ENCODE measurements around the gene NFKBIZ. TPM values are rescaled to one million over a fixed set of nuclear protein-coding genes. Genes with fewer than 3 reads are reported as not detected.

The NFKBIZ gene
- total and polyA plus RNA-seq, 2 donors (not counting 3 experiments of a cell fraction or from before 2014, with no cell fraction given), result 17.5 to 28.9 TPM

DNA sequence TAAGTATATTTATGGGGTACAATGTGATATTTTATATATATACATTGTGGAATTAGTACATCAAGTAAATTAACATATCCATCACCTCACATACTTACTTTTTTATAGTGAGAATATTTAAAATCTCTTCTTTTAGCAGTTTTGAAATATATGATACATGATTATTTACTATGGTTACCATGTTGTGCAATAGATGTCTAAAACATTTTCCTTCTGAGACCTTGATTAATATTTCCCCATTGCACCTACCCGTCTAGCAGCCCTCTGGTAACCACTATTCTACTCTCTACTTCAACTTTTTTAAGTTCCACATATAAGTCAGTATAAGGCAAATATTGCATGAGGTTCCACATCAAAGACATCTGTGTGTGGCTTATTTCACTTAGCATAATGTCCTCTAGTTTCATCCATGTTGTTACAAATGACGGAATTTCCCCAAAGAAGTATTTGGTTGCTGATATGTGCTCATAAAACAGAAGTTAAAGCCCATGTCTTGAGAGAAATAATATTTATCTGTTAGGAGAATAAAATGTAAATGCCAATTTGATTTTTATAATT is 29.6 kb upstream of the NFKBIZ start:
- ChIA-PET POLR2A (no interaction called here), CTCF (interaction anchor here (3.5 kb wide), 1 partner anchor 405 kb away, joined by 20 read pairs; no protein-coding TSS in a partner anchor)
- Histone ChIP-seq H3K9me3 (replicated peaks; ENCODE audit: control insufficient read depth, insufficient read depth, low read length) (no peaks in the 10 kb centered on the region), H3K27ac (ENCODE audit: insufficient read depth, low read depth, low read length) (no peak overlapping the region), H3K4me3 (replicated peaks in 1 of 3; ENCODE audit: insufficient read depth in 1 of 3, low read depth in 1 of 3, low read length in 3 of 3) (no peak overlapping the region), H3K36me3 (ENCODE audit: control insufficient read depth in 2 of 2, extremely low read depth in 1 of 2, insufficient read depth in 2 of 2, low read length in 2 of 2) (peaks cover 0 to 6% of the 10 kb centered on the region in 2 experiments), H3K79me2 (ENCODE audit: control insufficient read depth, insufficient read depth, low read length) (no peaks in the 10 kb centered on the region), H3K27me3 (ENCODE audit: control insufficient read depth in 2 of 2, insufficient read depth in 2 of 2, low read length in 2 of 2) (no peaks in the 10 kb centered on the region), H4K20me1 (replicated peaks; ENCODE audit: control insufficient read depth, extremely low read depth, insufficient read depth, low read length) (no peaks in the 10 kb centered on the region), H3K9ac (replicated peaks; ENCODE audit: extremely low read depth, insufficient read depth, low read length) (no peak overlapping the region), H3K4me1 (ENCODE audit: control insufficient read depth, extremely low read depth, insufficient read depth, low read length) (no peaks in the 10 kb centered on the region), H2AFZ (ENCODE audit: low read depth, low read length) (no peak overlapping the region), H3K9me1 (replicated peaks; ENCODE audit: control insufficient read depth, extremely low read depth, insufficient read depth, low read length) (no peaks in the 10 kb centered on the region), H3K4me2 (ENCODE audit: insufficient read depth, low read length) (no peak overlapping the region)
- no TSS peak for BruUV-seq (replicated peaks)
- dilution Hi-C loops (cut with MboI; ENCODE audit: extremely low pct_ligation_motif_present, low sequenced_read_pairs) (no loop called here), intact Hi-C loops (cut with micrococcal nuclease) (no loop called here)
- DNase-seq (ENCODE audit: low read depth, low spot score) (no peak), FAIRE-seq (no peak)
- TF ChIP-seq GATA2 (IDR thresholded peaks at IDR 0.05; ENCODE audit: insufficient read depth, insufficient read length, low read depth, low read length), result no peak
- no peak for TF ChIP-seq JUN (IDR thresholded peaks at IDR 0.05; ENCODE audit: borderline replicate concordance, insufficient read depth, insufficient read length, low read depth)
- TF ChIP-seq, protein P1, sequence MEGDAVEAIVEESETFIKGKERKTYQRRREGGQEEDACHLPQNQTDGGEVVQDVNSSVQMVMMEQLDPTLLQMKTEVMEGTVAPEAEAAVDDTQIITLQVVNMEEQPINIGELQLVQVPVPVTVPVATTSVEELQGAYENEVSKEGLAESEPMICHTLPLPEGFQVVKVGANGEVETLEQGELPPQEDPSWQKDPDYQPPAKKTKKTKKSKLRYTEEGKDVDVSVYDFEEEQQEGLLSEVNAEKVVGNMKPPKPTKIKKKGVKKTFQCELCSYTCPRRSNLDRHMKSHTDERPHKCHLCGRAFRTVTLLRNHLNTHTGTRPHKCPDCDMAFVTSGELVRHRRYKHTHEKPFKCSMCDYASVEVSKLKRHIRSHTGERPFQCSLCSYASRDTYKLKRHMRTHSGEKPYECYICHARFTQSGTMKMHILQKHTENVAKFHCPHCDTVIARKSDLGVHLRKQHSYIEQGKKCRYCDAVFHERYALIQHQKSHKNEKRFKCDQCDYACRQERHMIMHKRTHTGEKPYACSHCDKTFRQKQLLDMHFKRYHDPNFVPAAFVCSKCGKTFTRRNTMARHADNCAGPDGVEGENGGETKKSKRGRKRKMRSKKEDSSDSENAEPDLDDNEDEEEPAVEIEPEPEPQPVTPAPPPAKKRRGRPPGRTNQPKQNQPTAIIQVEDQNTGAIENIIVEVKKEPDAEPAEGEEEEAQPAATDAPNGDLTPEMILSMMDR (IDR thresholded peaks at IDR 0.05; ENCODE audit: extremely low read depth in 1 of 2, insufficient read depth in 1 of 2, low read depth in 1 of 2, low read length in 2 of 2), result no peak
- TF ChIP-seq EZH2 (IDR thresholded peaks at IDR 0.05; ENCODE audit: borderline replicate concordance, low read depth, low read length, severe bottlenecking), result no peak
- no peak for TF ChIP-seq FOS (IDR thresholded peaks at IDR 0.05; ENCODE audit: borderline replicate concordance, insufficient read depth, low read length)
- TF ChIP-seq, protein P2, sequence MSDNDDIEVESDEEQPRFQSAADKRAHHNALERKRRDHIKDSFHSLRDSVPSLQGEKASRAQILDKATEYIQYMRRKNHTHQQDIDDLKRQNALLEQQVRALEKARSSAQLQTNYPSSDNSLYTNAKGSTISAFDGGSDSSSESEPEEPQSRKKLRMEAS (IDR thresholded peaks at IDR 0.05; ENCODE audit: insufficient read depth, insufficient read length), result no peak
- TF ChIP-seq POLR2AphosphoS5 (IDR thresholded peaks at IDR 0.05; ENCODE audit: insufficient read depth, low read depth, low read length), result no peak
- no peak for TF ChIP-seq MYC (IDR thresholded peaks at IDR 0.05; ENCODE audit: low read depth, low read length)
- TF ChIP-seq POLR2A (IDR thresholded peaks at IDR 0.05; ENCODE audit: low read depth, low read length), result no peak
